Skeletal muscle tissue (tissue), 4 donors: ENCODE measurements around the gene RAMP2. TPM values are rescaled to one million over a fixed set of nuclear protein-coding genes. Genes with fewer than 3 reads are reported as not detected.

ENCODE experiments used
- H3K27ac ChIP-seq: one replicate; pipeline ENCODE4 v1.7.0; 2013; ENCODE audit warnings: mild to moderate bottlenecking, low read depth, low read length, inconsistent platforms
- H3K27me3 ChIP-seq, 3 donors: one replicate each; pipeline ENCODE4 v1.7.0; 2013; ENCODE audit warnings: low read length in 3 of 3; ENCODE audit not compliant: control insufficient read depth in 3 of 3, insufficient read depth in 3 of 3
- H3K36me3 ChIP-seq, 3 donors: one replicate each; pipeline ENCODE4 v1.7.0; 2013; ENCODE audit warnings: low read length in 3 of 3; ENCODE audit not compliant: control insufficient read depth in 3 of 3, insufficient read depth in 3 of 3
- H3K4me1 ChIP-seq, 3 donors: one replicate each; pipeline ENCODE4 v1.7.0; 2013; ENCODE audit warnings: low read length in 3 of 3, mild to moderate bottlenecking in 3 of 3; ENCODE audit not compliant: control insufficient read depth in 3 of 3, insufficient read depth in 3 of 3
- H3K4me3 ChIP-seq, 3 donors: one replicate each; pipeline ENCODE4 v1.7.0; 2013; ENCODE audit warnings: low read length in 3 of 3
- H3K9ac ChIP-seq, 3 donors: one replicate each; pipeline ENCODE4 v1.7.0; 2013; ENCODE audit warnings: low read length in 3 of 3, mild to moderate bottlenecking in 3 of 3, moderate library complexity in 2 of 3, low read depth in 1 of 3
- H3K9me3 ChIP-seq, 3 donors: one replicate each; pipeline ENCODE4 v1.7.0; 2013; ENCODE audit warnings: low read length in 3 of 3; ENCODE audit not compliant: control insufficient read depth in 3 of 3
- total RNA-seq: library from RNA; depleted of rRNA; stranded (reverse); fragments of >200 nt; gene quantifications from one replicate; pipeline ENCODE4 v1.2.3, GENCODE V29; 2014
- donor health status: Osteomylitis.

RAMP2 gene
- total RNA-seq, 1 donor from 2014 or later, result 16.2 TPM

- Histone ChIP-seq H3K27ac (no peak overlapping the region), H3K27me3 (peaks cover 15 to 31% (median 19%) of the 10 kb centered on the region in 3 donors), H3K4me1 (peaks cover 3 to 7% (median 5%) of the 10 kb centered on the region in 3 donors), H3K4me3 (no peak overlapping the region), H3K36me3 (peaks cover 8 to 10% (median 10%) of the 10 kb centered on the region in 3 donors), H3K9me3 (no peaks in the 10 kb centered on the region), H3K9ac (no peak overlapping the region)
These were observed 30.9 kb downstream of the RAMP2 start for GRCh38 chr17:42791948-42792347.

- peaks cover 9 to 25% (median 13%) of the 10 kb centered on the region in 3 donors for H3K27me3 ChIP-seq
These were observed 31.5 kb downstream of the RAMP2 start for GRCh38 chr17:42792545-42792944.

GRCh38 chr17:42795061-42795460 lies 34.0 kb downstream of the RAMP2 start:
- Histone ChIP-seq H3K9ac (no peak overlapping the region), H3K27me3 (peaks cover 0 to 9% (median 0%) of the 10 kb centered on the region in 3 donors), H3K27ac (no peak overlapping the region), H3K9me3 (no peaks in the 10 kb centered on the region), H3K4me1 (peaks cover 19 to 27% (median 22%) of the 10 kb centered on the region in 3 donors), H3K36me3 (peaks cover 8 to 13% (median 11%) of the 10 kb centered on the region in 3 donors), H3K4me3 (no peak overlapping the region)

More at GRCh38 chr17:42792545-42792944, 31.5 kb downstream of the RAMP2 start:
- Histone ChIP-seq H3K9me3 (no peaks in the 10 kb centered on the region), H3K4me3 (no peak overlapping the region), H3K9ac (no peak overlapping the region), H3K4me1 (peaks cover 8 to 13% (median 11%) of the 10 kb centered on the region in 3 donors), H3K27ac (no peak overlapping the region), H3K36me3 (peaks cover 8 to 13% (median 10%) of the 10 kb centered on the region in 3 donors)

DNA sequence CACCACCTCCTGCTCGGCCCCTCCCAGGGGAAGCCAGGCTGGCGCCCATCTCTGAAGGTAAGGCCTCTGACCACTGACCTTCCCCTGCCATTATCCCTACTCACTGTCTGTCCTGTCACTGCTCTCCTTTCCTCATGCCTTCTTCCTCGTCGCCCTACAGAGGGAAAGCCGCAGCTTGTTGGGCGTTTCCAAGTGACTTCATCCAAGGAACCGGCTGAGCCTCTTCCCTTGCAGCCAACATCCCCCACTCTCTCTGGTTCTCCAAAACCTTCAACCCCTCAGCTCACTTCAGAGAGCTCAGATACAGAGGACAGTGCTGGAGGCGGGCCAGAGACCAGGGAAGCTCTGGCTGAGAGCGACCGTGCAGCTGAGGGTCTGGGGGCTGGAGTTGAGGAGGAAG lies 34.4 kb downstream of the RAMP2 start:
- peaks cover 0 to 5% (median 0%) of the 10 kb centered on the region in 3 donors for H3K27me3 ChIP-seq
- H3K9me3 ChIP-seq, result no peaks in the 10 kb centered on the region
- no peak overlapping the region for H3K27ac ChIP-seq
- no peak overlapping the region for H3K9ac ChIP-seq
- peaks cover 8 to 13% (median 11%) of the 10 kb centered on the region in 3 donors for H3K36me3 ChIP-seq
- H3K4me3 ChIP-seq, result no peak overlapping the region
- H3K4me1 ChIP-seq, result peaks cover 19 to 27% (median 22%) of the 10 kb centered on the region in 3 donors

DNA sequence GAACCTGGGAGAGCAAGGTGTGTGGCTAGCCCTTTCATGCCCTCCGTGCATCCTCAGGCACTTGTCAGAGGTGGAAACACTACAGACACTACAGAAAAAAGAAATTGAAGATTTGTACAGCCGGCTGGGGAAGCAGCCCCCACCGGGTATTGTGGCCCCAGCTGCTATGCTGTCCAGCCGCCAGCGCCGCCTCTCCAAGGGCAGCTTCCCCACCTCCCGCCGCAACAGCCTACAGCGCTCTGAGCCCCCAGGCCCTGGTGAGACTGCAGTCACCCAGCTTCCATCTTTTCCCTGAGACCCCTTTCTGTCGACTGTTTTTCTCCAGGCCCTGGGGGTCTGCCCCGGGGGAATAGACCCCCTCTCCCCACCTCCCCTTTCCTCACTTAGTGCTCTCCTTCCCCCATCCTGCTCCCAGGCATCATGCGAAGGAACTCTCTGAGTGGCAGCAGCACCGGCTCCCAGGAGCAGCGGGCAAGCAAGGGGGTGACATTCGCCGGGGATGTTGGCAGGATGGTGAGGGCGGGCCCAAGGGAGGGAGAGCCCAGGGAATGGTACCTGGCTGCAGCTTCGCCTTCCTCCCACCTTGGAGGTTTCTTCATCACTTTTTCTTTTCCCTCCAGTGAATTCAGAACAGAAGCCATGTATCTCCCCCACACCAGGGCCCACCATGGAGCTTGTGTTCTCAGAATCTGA lies 35.2 kb downstream of the RAMP2 start:
- Histone ChIP-seq H3K4me3 (no peak overlapping the region), H3K9ac (no peak overlapping the region), H3K9me3 (no peaks in the 10 kb centered on the region), H3K27me3 (no peaks in the 10 kb centered on the region), H3K36me3 (peaks cover 8 to 13% (median 11%) of the 10 kb centered on the region in 3 donors), H3K27ac (no peak overlapping the region), H3K4me1 (peaks cover 19 to 27% (median 22%) of the 10 kb centered on the region in 3 donors)

- H3K27ac ChIP-seq, result no peak overlapping the region
- no peaks in the 10 kb centered on the region for H3K9me3 ChIP-seq
- H3K4me1 ChIP-seq, result peaks cover 19 to 27% (median 22%) of the 10 kb centered on the region in 3 donors
- H3K4me3 ChIP-seq, result peak overlapping the region; percentile 98 to 100 (median 99)
- H3K27me3 ChIP-seq, result no peaks in the 10 kb centered on the region
- peak overlapping the region; percentile 98 to 99 (median 98) for H3K9ac ChIP-seq
- H3K36me3 ChIP-seq, result peaks cover 8 to 13% (median 11%) of the 10 kb centered on the region in 3 donors
These were observed 36.3 kb downstream of the RAMP2 start for GRCh38 chr17:42797067-42798007.

GRCh38 chr17:42798011-42798382 lies 37.0 kb downstream of the RAMP2 start:
- peak overlapping the region; percentile 66 for H3K27ac ChIP-seq
- no peaks in the 10 kb centered on the region for H3K9me3 ChIP-seq
- peaks cover 8 to 13% (median 11%) of the 10 kb centered on the region in 3 donors for H3K36me3 ChIP-seq
- peaks cover 19 to 27% (median 22%) of the 10 kb centered on the region in 3 donors for H3K4me1 ChIP-seq
- H3K4me3 ChIP-seq, result peak overlapping the region; percentile 98 to 100 (median 99)
- peak overlapping the region; percentile 98 to 99 (median 98) for H3K9ac ChIP-seq
- H3K27me3 ChIP-seq, result no peaks in the 10 kb centered on the region

DNA sequence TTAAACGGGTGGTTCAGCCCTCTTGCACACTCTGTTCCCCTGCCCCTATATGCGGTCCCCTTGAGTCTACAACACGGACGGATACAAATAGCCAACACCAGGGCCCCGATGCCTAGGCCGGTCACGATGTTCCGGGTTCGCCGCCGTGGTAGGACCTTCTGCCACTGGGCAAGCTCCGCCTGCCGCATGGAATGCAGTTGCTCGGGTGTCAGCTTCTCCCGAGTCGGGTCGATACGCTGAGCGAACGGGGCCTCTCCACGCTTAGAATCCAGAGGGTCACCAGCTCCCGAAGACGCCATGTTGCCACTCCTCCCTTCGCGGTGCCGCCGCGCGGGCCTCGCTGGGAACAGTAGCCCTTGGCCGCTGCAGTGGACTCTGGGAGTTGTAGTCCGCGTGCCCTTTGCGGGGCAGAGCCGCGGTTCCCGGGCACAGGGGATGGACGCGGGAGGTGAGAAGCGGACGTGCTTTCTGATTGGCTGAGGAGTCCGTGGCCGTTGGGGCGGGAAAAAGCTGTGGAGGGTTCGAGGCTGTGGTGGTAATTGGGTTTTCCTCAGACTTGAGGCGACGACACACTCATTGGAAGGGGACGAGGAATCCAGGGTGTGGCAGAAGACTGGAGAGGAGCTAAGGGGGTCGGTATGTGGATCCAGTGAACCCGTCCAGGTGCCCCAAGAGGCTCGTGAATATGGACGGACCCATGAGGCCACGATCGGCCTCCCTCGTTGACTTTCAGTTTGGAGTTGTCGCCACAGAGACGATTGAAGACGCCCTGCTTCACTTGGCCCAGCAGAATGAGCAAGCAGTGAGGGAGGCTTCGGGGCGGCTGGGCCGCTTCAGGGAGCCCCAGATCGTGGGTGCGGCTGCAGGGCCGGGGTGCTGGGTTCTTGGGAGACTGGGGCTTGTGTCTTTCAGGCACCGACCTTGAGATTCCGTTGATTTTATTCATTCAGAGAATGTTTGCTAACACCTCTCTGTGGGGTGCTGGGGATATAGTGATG lies 37.7 kb downstream of the RAMP2 start, which contains the start of the genes CNTD1 and COA3:
Gene CNTD1, plus strand, starts transcription at position 479 of the 998 bp plus-strand sequence. Its CDS starts 207 bp downstream, at position 686.
Gene COA3, minus strand, starts transcription at position 322 of the 998 bp plus-strand sequence. Its CDS starts 23 bp downstream, at position 299.
- no peaks in the 10 kb centered on the region for H3K9me3 ChIP-seq
- H3K4me1 ChIP-seq, result peaks cover 19 to 27% (median 22%) of the 10 kb centered on the region in 3 donors
- peaks cover 8 to 13% (median 11%) of the 10 kb centered on the region in 3 donors for H3K36me3 ChIP-seq
- H3K9ac ChIP-seq, result peak within 1 kb of the TSS; percentile 98 to 99 (median 98)
- no peaks in the 10 kb centered on the region for H3K27me3 ChIP-seq
- H3K4me3 ChIP-seq, result peak within 1 kb of the TSS; percentile 98 to 100 (median 99)
- peak within 1 kb of the TSS; percentile 66 for H3K27ac ChIP-seq
